Peyer's patch (tissue), 4 donors: Measurements from ENCODE around the gene SOX10.

Source experiments
- CTCF ChIP-seq, 6 experiments: fragments of 450-650 bp in 4 of 6; fragments of 200-600 bp in 2 of 6; sonication (generic) in 1 of 6; IDR thresholded peaks; one replicate each; pipeline ENCODE4 v1.5.1; 2017 to 2019; ENCODE audit warnings: antibody characterized with exemption in 6 of 6, mild to moderate bottlenecking in 3 of 6, moderate library complexity in 1 of 6
- POLR2A ChIP-seq, 2 donors: fragments of 450-650 bp; IDR thresholded peaks; one replicate each; pipeline ENCODE4 v1.5.1; 2017; ENCODE audit warnings: antibody characterized with exemption in 2 of 2, mild to moderate bottlenecking in 2 of 2, moderate library complexity in 2 of 2

- TF ChIP-seq CTCF (IDR thresholded peaks at IDR 0.05) (no peak), POLR2A (IDR thresholded peaks at IDR 0.05) (no peak)
Observed at GRCh38 chr22:37995460-37995859, 11.1 kb upstream of the SOX10 start.
